Epithelial cell of proximal tubule (primary cell): ENCODE results near the gene PKM. TPM values are rescaled to one million over a fixed set of nuclear protein-coding genes. Genes with fewer than 3 reads are reported as not detected.

Source experiments
- DNase-seq: peaks from one replicate; pipeline ENCODE4 v3.0.0-alpha.2; 2011; ENCODE audit warnings: low read depth
- H3K4me3 ChIP-seq: 2 replicates; pipeline ENCODE4 v1.5.1; 2011; ENCODE audit warnings: low read depth, mild to moderate bottlenecking, low read length
- total RNA-seq: library from RNA; depleted of rRNA; stranded (reverse); fragments of >200 nt; gene quantifications from 2 replicates; pipeline ENCODE4 v1.2.3, GENCODE V29; 2015
- TF ChIP-seq, protein P1 (sequence below): conservative IDR thresholded peaks from 2 replicates; pipeline ENCODE4 v1.5.1; 2012; ENCODE audit warnings: low read depth, mild to moderate bottlenecking, low read length

The PKM gene
- total RNA-seq, 1 donor from 2014 or later: 1,902 TPM

DNA sequence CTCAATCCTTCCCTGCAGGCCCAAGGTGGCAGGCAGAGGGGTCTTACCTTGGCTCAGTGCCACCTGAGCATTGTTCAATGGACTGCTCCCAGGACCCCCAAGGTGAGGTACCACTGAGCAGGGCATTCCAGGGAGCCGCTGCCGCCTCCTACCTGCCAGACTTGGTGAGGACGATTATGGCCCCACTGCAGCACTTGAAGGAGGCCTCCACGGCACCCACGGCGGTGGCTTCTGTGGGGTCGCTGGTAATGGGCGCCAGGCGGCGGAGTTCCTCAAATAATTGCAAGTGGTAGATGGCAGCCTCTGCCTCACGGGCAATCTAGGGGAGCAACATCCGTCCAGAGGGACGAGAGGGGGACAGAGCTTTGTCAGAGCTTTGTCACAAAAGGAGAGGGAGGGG, 28.7 kb downstream of the PKM start:
- DNase-seq: no peak
- TF ChIP-seq, protein P1, sequence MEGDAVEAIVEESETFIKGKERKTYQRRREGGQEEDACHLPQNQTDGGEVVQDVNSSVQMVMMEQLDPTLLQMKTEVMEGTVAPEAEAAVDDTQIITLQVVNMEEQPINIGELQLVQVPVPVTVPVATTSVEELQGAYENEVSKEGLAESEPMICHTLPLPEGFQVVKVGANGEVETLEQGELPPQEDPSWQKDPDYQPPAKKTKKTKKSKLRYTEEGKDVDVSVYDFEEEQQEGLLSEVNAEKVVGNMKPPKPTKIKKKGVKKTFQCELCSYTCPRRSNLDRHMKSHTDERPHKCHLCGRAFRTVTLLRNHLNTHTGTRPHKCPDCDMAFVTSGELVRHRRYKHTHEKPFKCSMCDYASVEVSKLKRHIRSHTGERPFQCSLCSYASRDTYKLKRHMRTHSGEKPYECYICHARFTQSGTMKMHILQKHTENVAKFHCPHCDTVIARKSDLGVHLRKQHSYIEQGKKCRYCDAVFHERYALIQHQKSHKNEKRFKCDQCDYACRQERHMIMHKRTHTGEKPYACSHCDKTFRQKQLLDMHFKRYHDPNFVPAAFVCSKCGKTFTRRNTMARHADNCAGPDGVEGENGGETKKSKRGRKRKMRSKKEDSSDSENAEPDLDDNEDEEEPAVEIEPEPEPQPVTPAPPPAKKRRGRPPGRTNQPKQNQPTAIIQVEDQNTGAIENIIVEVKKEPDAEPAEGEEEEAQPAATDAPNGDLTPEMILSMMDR: no peak
- H3K4me3 ChIP-seq: no peak overlapping the region

DNA sequence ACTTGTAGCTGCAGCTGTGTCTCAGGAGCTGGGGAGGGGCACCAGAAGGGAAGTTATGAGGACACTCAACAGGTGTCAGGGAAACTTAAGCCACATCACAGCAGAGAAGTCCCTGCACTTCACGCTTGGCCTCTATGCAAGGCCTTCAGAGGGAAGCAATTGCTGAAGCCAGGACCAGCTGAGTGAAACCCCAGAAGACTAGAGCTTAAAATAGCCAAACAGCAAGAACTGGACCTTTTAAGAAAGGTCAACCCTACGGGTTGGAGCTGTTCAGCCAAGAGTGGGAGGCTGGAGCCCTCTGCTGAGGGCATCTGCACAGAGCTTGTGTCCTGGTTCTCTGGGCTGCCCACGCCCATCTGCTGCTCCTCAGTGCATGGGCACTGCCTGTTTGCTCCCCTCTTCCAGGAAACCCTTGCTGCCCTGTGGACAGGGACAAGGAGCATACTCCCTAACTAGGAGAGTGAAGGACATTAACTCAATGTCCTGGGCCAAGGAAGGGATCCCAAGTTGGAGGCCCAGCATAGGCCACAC, 29.5 kb downstream of the PKM start:
- TF ChIP-seq, protein P1: no peak
- H3K4me3 ChIP-seq: no peak overlapping the region
- no peak for DNase-seq

DNA sequence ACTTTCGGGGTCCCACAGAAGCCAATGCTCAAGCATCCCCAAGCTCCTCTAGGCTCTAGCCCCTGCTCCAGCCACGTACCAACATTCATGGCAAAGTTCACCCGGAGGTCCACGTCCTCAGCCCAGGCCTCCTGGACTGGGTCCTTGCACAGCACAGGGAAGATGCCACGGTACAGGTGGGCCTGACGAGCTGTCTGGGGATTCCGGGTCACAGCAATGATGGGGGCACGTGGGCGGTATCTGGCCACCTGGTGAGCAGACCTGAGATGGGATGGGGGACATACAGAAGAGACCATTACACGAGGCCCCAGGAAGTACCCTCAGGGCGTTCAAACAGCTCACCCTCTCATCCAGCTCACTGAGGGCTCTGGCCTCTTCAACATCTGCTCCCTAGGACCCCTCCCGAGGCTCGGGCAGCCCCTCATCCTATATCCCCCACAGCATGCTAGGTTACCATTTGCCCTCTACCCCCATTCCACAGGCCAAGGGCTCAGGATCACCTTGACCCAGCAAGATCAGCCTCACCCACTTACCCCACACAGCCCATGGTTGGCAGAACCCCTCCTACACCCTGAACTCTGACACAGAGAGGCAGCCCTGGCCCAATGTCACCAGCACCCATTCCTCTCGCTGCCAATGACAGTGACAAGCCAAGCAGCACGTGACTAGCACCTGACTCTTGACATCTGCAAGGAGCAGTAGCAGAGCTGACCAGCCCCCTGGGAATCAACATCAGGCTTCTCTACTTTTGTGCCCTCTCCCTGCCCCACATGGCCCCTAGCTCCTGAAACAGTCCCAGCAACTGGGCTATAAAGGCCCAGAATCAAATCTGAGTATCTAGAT, 30.4 kb downstream of the PKM start:
- H3K4me3 ChIP-seq: no peak overlapping the region
- no peak for DNase-seq
- TF ChIP-seq, protein P1: no peak

DNA sequence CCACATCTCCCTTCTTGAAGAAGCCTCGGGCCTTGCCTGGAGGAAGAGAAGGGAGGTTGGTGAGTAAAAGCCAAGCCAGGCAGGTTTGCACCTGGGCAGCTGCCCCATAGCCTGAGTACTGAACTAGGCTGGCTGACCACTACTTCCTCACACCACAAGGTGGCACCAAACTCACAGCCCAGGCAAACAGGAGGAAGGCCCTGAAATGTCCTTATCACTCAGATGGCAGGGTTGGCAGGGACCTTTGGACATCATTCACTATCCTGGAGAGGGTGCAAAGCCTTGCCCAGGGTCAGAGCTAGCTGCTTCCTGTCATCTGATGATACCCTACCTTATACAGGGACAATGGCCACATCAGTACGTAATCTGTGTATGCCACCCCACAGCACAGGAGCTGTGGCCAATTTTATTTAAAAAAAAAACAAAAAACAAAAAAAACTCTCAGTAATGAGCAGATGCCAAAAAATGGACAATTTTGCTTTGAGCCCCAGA, 31.2 kb downstream of the PKM start:
- no peak overlapping the region for H3K4me3 ChIP-seq
- DNase-seq: no peak

DNA sequence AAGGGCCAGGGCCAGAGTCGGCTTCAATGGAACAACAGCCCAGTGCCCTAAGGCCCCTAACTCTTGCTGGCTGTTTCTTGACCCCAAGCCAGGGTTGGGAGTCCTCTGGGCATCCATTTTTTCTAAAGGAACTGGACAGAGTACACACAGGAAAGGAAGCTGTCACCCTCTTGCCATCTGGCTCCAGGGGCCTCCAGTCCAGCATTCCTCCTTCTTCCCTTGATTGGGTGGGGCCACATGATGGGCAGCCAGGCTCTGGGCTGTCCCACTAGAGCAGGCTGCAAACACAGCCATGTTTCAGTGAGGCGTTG, 31.8 kb downstream of the PKM start:
- H3K4me3 ChIP-seq: no peak overlapping the region
- TF ChIP-seq, protein P1: no peak
- no peak for DNase-seq

More for the DNA sequence above, 31.2 kb downstream of the PKM start:
- TF ChIP-seq, protein P1: peak; percentile 91

DNA sequence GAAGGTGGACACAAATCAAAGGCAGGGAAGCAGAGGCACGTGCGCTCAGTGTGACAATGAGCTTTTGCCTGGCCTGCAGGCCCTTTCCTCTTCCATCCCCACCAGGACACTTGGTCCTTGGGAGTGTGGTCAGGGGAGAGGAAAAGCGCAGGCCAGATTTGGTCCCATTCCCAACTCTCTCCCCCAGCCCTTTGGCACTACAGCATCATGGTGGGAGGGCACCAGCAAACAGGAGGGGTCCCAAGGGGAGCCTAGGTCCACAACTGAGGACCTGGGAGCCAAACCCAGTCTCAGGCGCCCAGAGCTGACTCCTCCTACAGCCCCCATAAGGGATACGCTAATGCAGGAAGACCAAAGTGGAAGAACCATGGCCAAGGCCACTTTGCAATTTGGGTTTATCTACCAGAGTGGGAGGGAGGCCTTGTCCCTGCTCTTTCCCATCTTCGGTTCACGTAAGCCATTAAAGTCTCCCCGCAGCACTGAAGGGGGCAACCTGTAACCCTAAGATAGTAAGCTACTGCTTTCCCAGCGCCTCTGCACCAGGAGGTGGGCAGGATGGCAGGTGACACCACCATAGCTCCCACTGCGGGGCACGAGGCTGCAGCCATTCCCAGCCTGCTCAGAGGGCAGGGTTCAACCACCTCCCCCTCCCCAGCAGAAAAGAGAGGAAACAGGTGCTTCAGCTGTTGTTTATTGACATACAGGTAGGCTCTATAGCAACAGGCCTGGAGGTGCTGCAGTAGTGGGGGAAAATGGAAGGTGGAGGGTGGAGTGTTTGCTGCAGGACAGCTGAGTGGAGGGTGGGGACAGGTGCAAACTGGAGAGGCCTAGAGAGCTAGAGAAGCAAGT, 32.4 kb downstream of the PKM start:
- H3K4me3 ChIP-seq: no peak overlapping the region
- no peak for DNase-seq
- TF ChIP-seq, protein P1: no peak
